HL-60 (cell line): ENCODE results near the gene FGF1.

ENCODE experiments used
- DNase-seq, 2 experiments: peaks; one replicate each; pipeline ENCODE4 v3.0.0-alpha.2; 2010 to 2020; ENCODE audit warnings: low read depth in 1 of 2, low spot score in 1 of 2
- H3K27ac ChIP-seq: fragments of 250-450 bp; sonication (Bioruptor Pico); replicated peaks from 2 replicates; pipeline ENCODE4 v1.5.1; 2020; ENCODE audit warnings: mild to moderate bottlenecking, moderate library complexity
- H3K27me3 ChIP-seq: fragments of 250-450 bp; sonication (Bioruptor Pico); 2 replicates; pipeline ENCODE4 v1.5.1; 2021; ENCODE audit warnings: mild to moderate bottlenecking, moderate library complexity; ENCODE audit not compliant: insufficient read depth, poor library complexity, severe bottlenecking
- H3K4me3 ChIP-seq: replicated peaks from 2 replicates; pipeline ENCODE4 v1.5.1; 2011; ENCODE audit warnings: mild to moderate bottlenecking, control low read depth, low read length; ENCODE audit not compliant: insufficient read depth
- CTCF ChIP-seq: IDR thresholded peaks from one replicate; pipeline ENCODE4 v1.5.1; 2011; ENCODE audit warnings: low read length, control low read depth, inconsistent platforms; ENCODE audit not compliant: insufficient read depth
- GABPA ChIP-seq: IDR thresholded peaks from 2 replicates; pipeline ENCODE4 v1.6.1; 2012; ENCODE audit warnings: low read depth
- POLR2AphosphoS5 ChIP-seq: IDR thresholded peaks from 2 replicates; pipeline ENCODE4 v1.6.1; 2012; ENCODE audit warnings: low read depth
- REST ChIP-seq: IDR thresholded peaks from 2 replicates; pipeline ENCODE4 v1.6.1; 2012; ENCODE audit warnings: low read depth; ENCODE audit not compliant: insufficient replicate concordance
- SPI1 ChIP-seq: IDR thresholded peaks from 2 replicates; pipeline ENCODE4 v1.6.1; 2012; ENCODE audit warnings: low read depth, mild to moderate bottlenecking, borderline replicate concordance

FGF1 gene

GRCh38 chr5:142572006-142572405, 113.9 kb downstream of the FGF1 start:
- no peak overlapping the region for H3K4me3 ChIP-seq
- H3K27me3 ChIP-seq = peaks cover 2% of the 10 kb centered on the region
- H3K27ac ChIP-seq = no peak overlapping the region
- TF ChIP-seq GABPA (no peak), REST (no peak), POLR2AphosphoS5 (no peak), SPI1 (no peak), CTCF (no peak)
- no peak for DNase-seq

DNA sequence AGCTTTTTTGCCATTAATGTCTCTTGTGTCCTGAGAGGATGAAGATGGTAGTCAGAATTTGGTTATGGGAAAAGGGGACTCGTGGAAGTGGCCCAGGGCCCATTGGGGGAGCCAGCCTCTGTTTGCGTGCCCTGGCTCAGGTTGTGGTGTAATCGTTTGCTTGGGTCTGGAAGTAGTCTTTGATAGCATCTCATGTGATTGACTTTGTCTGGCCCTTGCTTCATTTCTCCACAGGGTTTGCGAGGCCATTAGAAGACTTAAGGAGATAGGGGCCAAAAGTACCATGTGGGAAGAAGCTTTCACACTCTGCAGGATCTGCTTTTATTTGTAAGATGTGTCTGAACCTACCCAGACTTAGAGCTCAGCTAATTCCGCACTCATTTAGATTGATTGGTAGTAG, 114.5 kb downstream of the FGF1 start:
- Histone ChIP-seq H3K27ac (no peak overlapping the region), H3K27me3 (peaks cover under 1% of the 10 kb centered on the region), H3K4me3 (no peak overlapping the region)
- DNase-seq = no peak
- TF ChIP-seq GABPA (no peak), POLR2AphosphoS5 (no peak), SPI1 (no peak), CTCF (no peak)

DNA sequence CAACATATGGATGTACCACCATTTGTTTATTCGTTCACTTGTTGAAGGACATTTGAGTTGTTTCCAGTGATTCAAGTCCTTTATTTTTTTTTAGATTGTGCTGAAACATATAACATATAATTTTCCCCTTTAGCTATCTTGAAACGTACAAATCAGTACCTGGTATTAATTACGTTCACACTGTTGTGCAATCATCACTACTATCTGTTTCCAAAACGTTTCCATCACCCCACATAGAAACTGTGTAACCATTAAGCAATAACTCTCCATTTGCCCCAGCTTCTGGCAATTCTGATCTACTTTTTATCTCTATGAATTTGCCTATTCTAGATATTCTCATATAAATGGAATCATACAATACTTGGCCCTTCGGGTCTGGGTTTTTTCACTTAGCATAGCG, 116.0 kb downstream of the FGF1 start:
- H3K27me3 ChIP-seq = no peaks in the 10 kb centered on the region
- H3K27ac ChIP-seq = no peak overlapping the region
- H3K4me3 ChIP-seq = no peak overlapping the region
- TF ChIP-seq CTCF = no peak
- no peak for TF ChIP-seq GABPA
- TF ChIP-seq POLR2AphosphoS5 = no peak
- TF ChIP-seq SPI1 = no peak
- no peak for TF ChIP-seq REST
- DNase-seq = no peak

DNA sequence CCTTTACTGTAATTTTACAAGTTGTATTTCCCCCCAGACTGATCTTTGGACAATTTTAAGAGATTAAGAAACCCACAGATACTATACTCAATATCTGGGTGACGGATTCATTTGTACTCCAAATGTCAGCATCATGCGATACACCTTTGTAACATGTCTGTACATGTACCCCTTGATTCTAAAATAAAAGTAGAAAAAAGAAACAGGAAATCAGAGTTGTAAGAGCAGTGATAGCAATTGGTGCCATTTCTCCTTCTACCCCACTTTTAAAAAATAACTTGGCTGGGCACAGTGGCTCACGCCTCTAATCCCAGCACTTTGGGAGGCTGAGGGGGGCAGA, 116.9 kb downstream of the FGF1 start:
- no peak overlapping the region for H3K27ac ChIP-seq
- TF ChIP-seq CTCF (no peak), REST (no peak), GABPA (no peak), SPI1 (no peak), POLR2AphosphoS5 (no peak)

More for the DNA sequence above, 116.9 kb downstream of the FGF1 start:
- Histone ChIP-seq H3K27me3 (no peaks in the 10 kb centered on the region), H3K4me3 (no peak overlapping the region)
- no peak for DNase-seq
